ES-I3 (cell line): Measurements from ENCODE around the gene TNRC6B.

Source experiments
- H3K36me3 ChIP-seq: 2 replicates; pipeline ENCODE4 v1.6.1; 2013; ENCODE audit warnings: mild to moderate bottlenecking, low read length, control low read depth, moderate library complexity; ENCODE audit not compliant: insufficient read depth
- H3K4me1 ChIP-seq: 2 replicates; pipeline ENCODE4 v1.6.1; 2013; ENCODE audit warnings: mild to moderate bottlenecking, control low read depth, low read length; ENCODE audit not compliant: insufficient read depth
- H3K9ac ChIP-seq: 2 replicates; pipeline ENCODE4 v1.6.1; 2013; ENCODE audit warnings: low read depth, mild to moderate bottlenecking, low read length, moderate library complexity
- H3K9me3 ChIP-seq: 2 replicates; pipeline ENCODE4 v1.6.1; 2013; ENCODE audit warnings: mild to moderate bottlenecking, low read length, moderate library complexity; ENCODE audit not compliant: control insufficient read depth, insufficient read depth

TNRC6B gene

GRCh38 chr22:40251106-40251505 is 73.4 kb downstream of the TNRC6B start:
- no peaks in the 10 kb centered on the region for H3K9me3 ChIP-seq
- no peaks in the 10 kb centered on the region; the same call in 1 of the 2 replicates for H3K36me3 ChIP-seq
- peaks cover 12% of the 10 kb centered on the region for H3K4me1 ChIP-seq
- no peak overlapping the region for H3K9ac ChIP-seq

- Histone ChIP-seq H3K36me3 (no peaks in the 10 kb centered on the region), H3K9me3 (no peaks in the 10 kb centered on the region), H3K9ac (no peak overlapping the region), H3K4me1 (peaks cover 12% of the 10 kb centered on the region)
Measured at GRCh38 chr22:40252146-40252545, 74.4 kb downstream of the TNRC6B start.

GRCh38 chr22:40256516-40256915 is 78.8 kb downstream of the TNRC6B start:
- Histone ChIP-seq H3K9ac (no peak overlapping the region), H3K4me1 (no peaks in the 10 kb centered on the region), H3K9me3 (no peaks in the 10 kb centered on the region), H3K36me3 (no peaks in the 10 kb centered on the region)

GRCh38 chr22:40258017-40258416 is 80.3 kb downstream of the TNRC6B start:
- Histone ChIP-seq H3K36me3 (no peaks in the 10 kb centered on the region), H3K4me1 (no peaks in the 10 kb centered on the region), H3K9me3 (no peaks in the 10 kb centered on the region)

GRCh38 chr22:40258501-40258915 is 80.8 kb downstream of the TNRC6B start:
- H3K9me3 ChIP-seq, result no peaks in the 10 kb centered on the region
- no peaks in the 10 kb centered on the region for H3K36me3 ChIP-seq
- no peak overlapping the region for H3K9ac ChIP-seq

More at GRCh38 chr22:40258017-40258416, 80.3 kb downstream of the TNRC6B start:
- H3K9ac ChIP-seq, result no peak overlapping the region

GRCh38 chr22:40261783-40262182 is 84.1 kb downstream of the TNRC6B start:
- peaks cover 17% of the 10 kb centered on the region for H3K36me3 ChIP-seq
- H3K4me1 ChIP-seq, result no peaks in the 10 kb centered on the region
- no peaks in the 10 kb centered on the region for H3K9me3 ChIP-seq
- no peak overlapping the region for H3K9ac ChIP-seq

More at GRCh38 chr22:40258501-40258915, 80.8 kb downstream of the TNRC6B start:
- H3K4me1 ChIP-seq, result no peaks in the 10 kb centered on the region

GRCh38 chr22:40263191-40263590 is 85.5 kb downstream of the TNRC6B start:
- H3K36me3 ChIP-seq, result peaks cover 17% of the 10 kb centered on the region
- no peaks in the 10 kb centered on the region for H3K9me3 ChIP-seq
- H3K9ac ChIP-seq, result no peak overlapping the region
- no peaks in the 10 kb centered on the region for H3K4me1 ChIP-seq

GRCh38 chr22:40265783-40266182 is 88.1 kb downstream of the TNRC6B start:
- Histone ChIP-seq H3K4me1 (no peaks in the 10 kb centered on the region), H3K9me3 (no peaks in the 10 kb centered on the region), H3K36me3 (peaks cover 17% of the 10 kb centered on the region), H3K9ac (no peak overlapping the region)

GRCh38 chr22:40270031-40270430 is 92.3 kb downstream of the TNRC6B start:
- Histone ChIP-seq H3K9ac (no peak overlapping the region), H3K36me3 (peaks cover 15% of the 10 kb centered on the region), H3K9me3 (no peaks in the 10 kb centered on the region), H3K4me1 (no peaks in the 10 kb centered on the region)

- Histone ChIP-seq H3K9ac (no peak overlapping the region), H3K9me3 (no peaks in the 10 kb centered on the region), H3K4me1 (no peaks in the 10 kb centered on the region), H3K36me3 (peaks cover 11% of the 10 kb centered on the region)
Measured at GRCh38 chr22:40270748-40271373, 93.1 kb downstream of the TNRC6B start.

- Histone ChIP-seq H3K4me1 (no peaks in the 10 kb centered on the region), H3K9ac (no peak overlapping the region), H3K9me3 (no peaks in the 10 kb centered on the region), H3K36me3 (peaks cover 11% of the 10 kb centered on the region)
Measured at GRCh38 chr22:40271440-40271839, 93.7 kb downstream of the TNRC6B start.

GRCh38 chr22:40273319-40273718 is 95.6 kb downstream of the TNRC6B start:
- peaks cover 18% of the 10 kb centered on the region for H3K36me3 ChIP-seq
- no peaks in the 10 kb centered on the region for H3K4me1 ChIP-seq
- no peaks in the 10 kb centered on the region for H3K9me3 ChIP-seq
- no peak overlapping the region for H3K9ac ChIP-seq

- Histone ChIP-seq H3K9me3 (no peaks in the 10 kb centered on the region), H3K36me3 (peaks cover 36% of the 10 kb centered on the region), H3K4me1 (no peaks in the 10 kb centered on the region), H3K9ac (no peak overlapping the region)
Measured at GRCh38 chr22:40276996-40277823, 99.5 kb downstream of the TNRC6B start.

- no peaks in the 10 kb centered on the region for H3K4me1 ChIP-seq
- no peaks in the 10 kb centered on the region for H3K9me3 ChIP-seq
- H3K9ac ChIP-seq, result no peak overlapping the region
- peaks cover 31% of the 10 kb centered on the region for H3K36me3 ChIP-seq
Measured at GRCh38 chr22:40279017-40279416, 101.3 kb downstream of the TNRC6B start.

- Histone ChIP-seq H3K4me1 (no peaks in the 10 kb centered on the region), H3K36me3 (peaks cover 30% of the 10 kb centered on the region), H3K9me3 (no peaks in the 10 kb centered on the region), H3K9ac (no peak overlapping the region)
Measured at GRCh38 chr22:40281717-40282116, 104.0 kb downstream of the TNRC6B start.
